Measurements from ENCODE around the gene BCR. TPM values are rescaled to one million over a fixed set of nuclear protein-coding genes. Genes with fewer than 3 reads are reported as not detected.
"Not testable (repeated sequence)": the region's sequence is repeated elsewhere in the genome, so short reads cannot be mapped to it uniquely, and the experiment has no call there.

Gene BCR
- total and polyA plus RNA-seq, 12 donors = 18.7 to 64.3 (median 42.4) TPM

DNA sequence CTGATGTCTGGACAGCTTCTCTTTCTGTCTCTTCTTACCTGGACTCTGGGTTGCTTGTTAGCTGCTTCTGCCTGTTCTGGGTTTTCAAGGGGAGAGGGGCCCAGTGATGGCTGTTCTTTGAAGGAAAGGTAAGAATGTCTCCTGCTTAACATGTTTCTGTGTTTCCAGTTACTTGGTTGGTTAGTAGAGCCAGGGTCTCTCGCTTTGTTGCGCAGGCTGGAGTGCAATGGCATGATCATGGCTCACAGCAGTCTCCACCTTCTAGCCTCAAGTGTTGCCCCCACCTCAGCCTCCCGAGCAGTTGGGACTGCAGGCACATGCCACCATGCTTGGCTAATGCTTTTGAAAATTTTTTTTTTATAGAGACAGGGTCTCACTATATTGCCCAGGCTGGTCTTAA is 126.6 kb downstream of the BCR start:
- H3K36me3 ChIP-seq (replicated peaks in 1 of 2) = peaks cover 0 to 3% of the 10 kb centered on the region in 2 donors
- no peaks in the 10 kb centered on the region for H3K27me3 ChIP-seq
- WGBS, 4 donors = 94 to 99% (median 97%) methylated on average over 3 of the region's 3 CpGs
- peak overlapping the region in 2 of 5 donors; percentile 88 to 89 for H3K27ac ChIP-seq
- intact Hi-C loops (cut with DNase I) = loop anchor here in 1 of 2 donors (10.0 kb wide), 1 partner anchor 228 kb away; no protein-coding TSS in a partner anchor
- peak overlapping the region in 1 of 4 donors; percentile 19 for H3K4me3 ChIP-seq
- peak in 2 of 7 donors; percentile 12 to 18 for DNase-seq
- TF ChIP-seq, protein P1, sequence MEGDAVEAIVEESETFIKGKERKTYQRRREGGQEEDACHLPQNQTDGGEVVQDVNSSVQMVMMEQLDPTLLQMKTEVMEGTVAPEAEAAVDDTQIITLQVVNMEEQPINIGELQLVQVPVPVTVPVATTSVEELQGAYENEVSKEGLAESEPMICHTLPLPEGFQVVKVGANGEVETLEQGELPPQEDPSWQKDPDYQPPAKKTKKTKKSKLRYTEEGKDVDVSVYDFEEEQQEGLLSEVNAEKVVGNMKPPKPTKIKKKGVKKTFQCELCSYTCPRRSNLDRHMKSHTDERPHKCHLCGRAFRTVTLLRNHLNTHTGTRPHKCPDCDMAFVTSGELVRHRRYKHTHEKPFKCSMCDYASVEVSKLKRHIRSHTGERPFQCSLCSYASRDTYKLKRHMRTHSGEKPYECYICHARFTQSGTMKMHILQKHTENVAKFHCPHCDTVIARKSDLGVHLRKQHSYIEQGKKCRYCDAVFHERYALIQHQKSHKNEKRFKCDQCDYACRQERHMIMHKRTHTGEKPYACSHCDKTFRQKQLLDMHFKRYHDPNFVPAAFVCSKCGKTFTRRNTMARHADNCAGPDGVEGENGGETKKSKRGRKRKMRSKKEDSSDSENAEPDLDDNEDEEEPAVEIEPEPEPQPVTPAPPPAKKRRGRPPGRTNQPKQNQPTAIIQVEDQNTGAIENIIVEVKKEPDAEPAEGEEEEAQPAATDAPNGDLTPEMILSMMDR (IDR thresholded peaks at IDR 0.05) = no peak
- no peak for TF ChIP-seq POLR2A (IDR thresholded peaks at IDR 0.05)
- peaks cover 4 to 26% of the 10 kb centered on the region in 2 donors for H3K4me1 ChIP-seq (replicated peaks in 1 of 2)
- H3K9me3 ChIP-seq (replicated peaks in 1 of 3) = no peaks in the 10 kb centered on the region

DNA sequence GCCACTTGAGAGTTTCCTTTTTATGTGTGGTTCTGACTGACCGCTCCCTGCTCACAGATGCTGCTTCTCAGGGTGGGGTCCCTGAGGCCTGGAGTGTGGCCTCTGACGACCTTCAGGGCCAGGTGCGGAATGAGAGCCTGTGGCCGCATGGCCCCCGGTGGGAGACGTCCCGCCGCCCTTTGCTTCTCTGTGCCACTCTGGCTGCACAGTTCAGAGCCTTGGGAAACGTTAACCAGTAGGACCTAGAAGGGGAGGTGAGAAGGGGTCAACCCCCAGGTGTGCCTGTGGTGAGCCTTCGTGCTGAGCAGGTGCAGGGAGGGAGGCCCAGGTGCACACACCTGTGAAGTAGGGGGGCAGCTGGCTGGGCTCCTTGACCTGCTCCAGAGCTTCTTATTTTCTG is 127.2 kb downstream of the BCR start:
- not testable (repeated sequence) for H3K36me3 ChIP-seq (replicated peaks in 1 of 2); H3K27me3 ChIP-seq; H3K4me3 ChIP-seq; H3K9me3 ChIP-seq (replicated peaks in 1 of 3)
- H3K4me1 ChIP-seq (replicated peaks in 1 of 2) = peaks cover 4 to 26% of the 10 kb centered on the region in 2 donors
- DNase-seq = peak in 2 of 7 donors; percentile 14 to 45
- peak overlapping the region in 1 of 5 donors; percentile 49 for H3K27ac ChIP-seq
- intact Hi-C loops (cut with DNase I) = loop anchor here in 1 of 2 donors (10.0 kb wide), 1 partner anchor 227 kb away; no protein-coding TSS in a partner anchor
- WGBS, 4 donors = 64 to 93% (median 82%) methylated on average over 2 to 8 of the region's 10 CpGs; no CpG with 5 or more reads in 1 of the 4 donors

DNA sequence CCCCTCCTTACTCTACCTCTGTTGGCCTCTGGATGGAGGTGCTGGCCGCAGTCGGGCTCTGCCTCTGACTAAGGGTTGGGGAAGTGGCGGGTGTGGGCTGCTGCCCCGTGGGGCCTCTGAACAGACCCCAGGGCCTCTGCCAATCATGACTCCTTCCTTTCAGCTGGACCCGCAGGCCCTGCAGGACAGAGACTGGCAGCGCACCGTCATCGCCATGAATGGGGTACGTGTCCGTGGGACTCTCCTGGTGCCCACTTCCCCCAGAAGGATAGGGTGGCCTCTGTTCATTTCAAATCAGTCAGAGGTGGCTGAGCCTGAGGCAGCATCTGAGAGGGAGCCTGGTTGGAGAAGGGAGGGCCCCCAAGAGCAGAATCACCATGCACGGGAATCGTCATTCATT is 129.0 kb downstream of the BCR start:
- not testable (repeated sequence) for H3K4me3 ChIP-seq; H3K27me3 ChIP-seq; H3K9me3 ChIP-seq (replicated peaks in 1 of 3)
- peaks cover 4 to 26% of the 10 kb centered on the region in 2 donors for H3K4me1 ChIP-seq (replicated peaks in 1 of 2)
- DNase-seq = peak in 4 of 7 donors; percentile 6 to 20 (median 10)
- peak overlapping the region in 1 of 5 donors; percentile 49 for H3K27ac ChIP-seq
- WGBS, 4 donors = 84 to 100% (median 89%) methylated on average over 5 to 8 of the region's 12 CpGs; no CpG with 5 or more reads in 1 of the 4 donors
- peaks cover 0 to 17% of the 10 kb centered on the region in 2 donors for H3K36me3 ChIP-seq (replicated peaks in 1 of 2)
- intact Hi-C loops (cut with DNase I) = loop anchor here in 1 of 2 donors (10.0 kb wide), 1 partner anchor 226 kb away; no protein-coding TSS in a partner anchor

GRCh38 chr22:23310443-23311097 is 130.3 kb downstream of the BCR start:
- H3K4me1 ChIP-seq (replicated peaks in 1 of 2) = peaks cover 4 to 15% of the 10 kb centered on the region in 2 donors
- peaks cover 0 to 27% of the 10 kb centered on the region in 2 donors for H3K36me3 ChIP-seq (replicated peaks in 1 of 2)
- H3K9me3 ChIP-seq (replicated peaks in 1 of 3); H3K27me3 ChIP-seq; H3K4me3 ChIP-seq; intact Hi-C loops (cut with DNase I): not testable (repeated sequence)
- DNase-seq = peak in 5 of 7 donors; percentile 42 to 81 (median 59)
- peak overlapping the region in 1 of 5 donors; percentile 68 for H3K27ac ChIP-seq
- WGBS, 4 donors = 23 to 28% (median 24%) methylated on average over 3 to 5 of the region's 15 CpGs; no CpG with 5 or more reads in 1 of the 4 donors

- DNase-seq = peak in 1 of 7 donors; percentile 46
- intact Hi-C loops (cut with DNase I) = not testable (repeated sequence)
- WGBS, 4 donors = 92 to 96% (median 95%) methylated on average over 11 to 17 of the region's 18 CpGs
Observed at GRCh38 chr22:23311635-23312420, 131.5 kb downstream of the BCR start.

More at GRCh38 chr22:23311635-23312420, 131.5 kb downstream of the BCR start:
- not testable (repeated sequence) for H3K4me1 ChIP-seq (replicated peaks in 1 of 2); H3K27me3 ChIP-seq; H3K9me3 ChIP-seq (replicated peaks in 1 of 3); H3K4me3 ChIP-seq
- H3K27ac ChIP-seq = peak overlapping the region in 1 of 5 donors; percentile 61
- peaks cover 0 to 27% of the 10 kb centered on the region in 2 donors for H3K36me3 ChIP-seq (replicated peaks in 1 of 2)
